Stimulated activated CD8-positive, alpha-beta memory T cell treated with anti-CD3 and anti-CD28 coated beads, Interleukin-2, amount 100 ng/mL, for 1 hour (primary cell): ENCODE results near the gene MTFR2.
"Not testable (repeated sequence)": the region's sequence is repeated elsewhere in the genome, so short reads cannot be mapped to it uniquely, and the experiment has no call there.

Experiments used
- DNase-seq, 2 donors: peaks; one replicate each; pipeline ENCODE4 v3.0.0-alpha.2; 2020; ENCODE audit warnings: low read depth in 2 of 2

The MTFR2 gene

DNA sequence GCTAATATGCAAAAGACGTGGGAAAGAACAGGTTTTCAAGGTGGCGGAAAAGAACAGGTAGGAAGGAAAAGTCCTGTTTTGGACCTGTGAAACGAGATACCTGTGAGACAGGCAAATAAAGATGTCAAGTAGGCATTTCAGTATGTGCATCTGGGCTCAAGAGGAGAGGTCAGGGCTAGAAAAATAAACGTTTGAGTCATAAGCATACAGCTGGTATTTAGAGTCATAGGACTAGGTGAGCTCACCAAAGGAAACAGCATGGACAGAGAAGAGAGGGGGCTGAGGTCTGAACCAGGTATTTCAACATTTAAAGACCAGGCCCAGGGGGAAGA is 14.9 kb downstream of the MTFR2 start:
- no peak for DNase-seq

DNA sequence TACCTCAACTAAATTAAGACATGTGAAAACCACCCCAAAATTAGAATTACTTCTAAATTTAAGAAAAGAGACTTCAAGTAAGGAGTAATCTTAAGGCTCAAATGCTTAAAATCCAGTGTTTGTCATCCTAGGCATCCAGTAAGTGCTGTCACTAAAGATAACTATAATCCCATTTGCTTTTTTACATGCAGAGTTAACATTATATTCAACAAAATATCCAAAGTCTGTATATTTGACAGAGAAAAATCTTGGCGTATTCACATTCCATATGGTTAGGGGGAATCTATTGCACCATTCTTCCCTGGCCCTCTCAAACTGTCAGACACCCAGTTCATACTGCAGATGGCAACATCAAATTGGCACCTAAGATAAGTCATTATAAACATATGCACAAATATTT is 17.4 kb downstream of the MTFR2 start:
- DNase-seq = no peak

DNA sequence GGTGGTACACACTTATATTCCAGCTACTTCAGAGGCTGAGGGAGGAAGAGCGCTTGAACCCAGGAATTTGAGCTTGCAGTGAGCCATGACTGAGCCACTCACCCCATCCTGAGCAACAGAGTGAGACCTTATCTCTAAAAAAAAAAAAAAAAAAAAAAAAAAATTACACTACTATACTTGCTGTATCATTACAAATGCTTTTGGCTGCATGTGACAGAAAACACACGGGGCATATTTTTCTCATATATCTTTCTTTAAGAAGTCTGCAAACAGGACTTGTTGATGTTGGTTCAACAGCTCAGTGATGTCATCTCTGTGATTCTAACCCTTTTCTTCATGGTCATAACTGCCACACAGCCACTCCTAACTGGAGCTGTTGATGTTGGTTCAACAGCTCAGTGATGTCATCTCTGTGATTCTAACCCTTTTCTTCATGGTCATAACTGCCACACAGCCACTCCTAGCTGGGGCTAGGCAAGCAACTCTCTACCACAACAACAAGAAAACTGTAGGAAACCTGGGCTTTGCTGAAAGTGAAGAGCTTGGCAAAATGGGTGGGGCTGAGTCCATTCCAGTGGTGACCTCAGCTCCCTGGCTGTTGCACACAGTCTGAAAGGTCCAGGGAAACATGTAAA is 19.8 kb downstream of the MTFR2 start:
- no peak for DNase-seq

DNA sequence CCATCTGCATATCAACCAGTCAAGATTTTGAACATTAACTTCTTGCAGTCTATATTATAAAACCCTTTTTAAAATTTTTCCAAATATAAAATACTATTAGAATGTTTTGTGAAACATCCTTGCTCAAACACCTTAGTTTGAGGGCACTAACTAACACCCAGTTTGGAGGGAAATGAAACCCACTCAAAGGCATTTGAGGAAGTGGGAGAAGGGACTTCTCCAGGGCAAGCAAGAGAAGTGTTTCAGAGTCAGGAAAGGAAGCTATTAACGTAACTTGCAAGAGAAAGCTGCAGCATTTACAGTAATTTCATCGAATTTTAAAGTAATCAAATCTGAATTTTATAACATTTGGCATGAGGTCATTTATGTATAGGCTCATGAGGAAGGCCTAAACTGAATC is 21.3 kb downstream of the MTFR2 start:
- no peak for DNase-seq

DNA sequence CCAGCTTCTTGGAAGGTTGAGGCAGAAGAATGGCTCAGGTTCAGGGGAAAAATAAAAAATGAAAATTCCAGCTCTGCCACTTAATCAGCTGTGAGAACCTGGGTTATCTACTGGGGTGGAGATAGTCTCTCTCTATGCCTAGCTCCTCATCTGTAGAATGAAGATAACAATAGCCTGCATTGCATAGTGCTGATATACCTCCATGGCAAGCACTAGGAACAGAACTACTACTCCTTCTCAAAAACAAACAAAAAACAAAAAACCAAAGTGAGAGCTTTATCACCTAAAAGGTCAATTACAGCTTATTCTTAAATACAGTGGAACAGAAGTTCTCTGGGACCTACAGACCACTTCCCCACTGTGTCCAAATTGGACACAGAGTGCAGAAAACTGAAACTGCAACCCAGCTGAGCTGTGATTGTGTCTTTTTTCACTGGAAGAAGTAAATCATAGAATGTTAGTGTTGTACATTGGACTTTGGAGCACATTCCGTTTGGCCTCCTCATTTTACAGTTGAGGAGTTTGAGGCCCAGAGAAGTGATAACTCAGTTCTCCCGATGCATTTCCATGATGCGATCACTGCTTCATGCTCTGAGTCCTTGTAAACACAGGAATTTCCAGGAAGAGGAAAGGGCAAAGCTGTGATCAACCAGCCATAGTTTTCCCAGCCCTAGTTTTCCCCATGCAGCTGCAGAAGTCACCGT is 23.3 kb downstream of the MTFR2 start:
- no peak for DNase-seq

DNA sequence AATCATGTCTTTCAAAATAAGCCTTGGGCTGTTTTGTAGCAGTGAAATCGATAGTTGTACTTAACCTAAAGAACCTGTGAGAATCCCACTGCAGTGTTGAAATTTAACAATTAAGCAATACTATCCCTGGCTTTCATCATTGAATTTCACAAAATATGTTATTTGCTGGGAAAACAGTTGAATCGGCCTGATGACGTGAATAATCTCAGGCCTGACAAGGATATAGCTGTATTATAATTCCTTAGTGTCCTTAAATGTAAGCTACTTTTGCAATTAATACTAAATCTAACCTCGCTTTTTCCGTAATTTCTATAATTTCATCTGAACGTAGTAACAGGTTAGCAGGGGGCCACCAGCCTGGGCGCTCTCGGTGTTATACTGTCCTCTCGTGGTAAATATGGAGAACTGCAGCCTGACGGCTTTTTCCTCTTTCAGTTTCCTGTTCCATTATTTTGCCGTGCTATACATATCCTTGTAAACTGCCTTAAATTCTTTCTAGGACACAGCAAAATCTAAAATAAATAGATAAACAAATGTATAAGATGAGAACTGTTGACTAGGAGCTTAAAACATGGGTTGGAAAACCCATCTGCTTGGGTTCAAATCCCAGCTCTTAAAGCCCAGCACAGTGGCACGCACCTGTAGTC is 24.0 kb downstream of the MTFR2 start:
- DNase-seq = peak; percentile 22 to 25

DNA sequence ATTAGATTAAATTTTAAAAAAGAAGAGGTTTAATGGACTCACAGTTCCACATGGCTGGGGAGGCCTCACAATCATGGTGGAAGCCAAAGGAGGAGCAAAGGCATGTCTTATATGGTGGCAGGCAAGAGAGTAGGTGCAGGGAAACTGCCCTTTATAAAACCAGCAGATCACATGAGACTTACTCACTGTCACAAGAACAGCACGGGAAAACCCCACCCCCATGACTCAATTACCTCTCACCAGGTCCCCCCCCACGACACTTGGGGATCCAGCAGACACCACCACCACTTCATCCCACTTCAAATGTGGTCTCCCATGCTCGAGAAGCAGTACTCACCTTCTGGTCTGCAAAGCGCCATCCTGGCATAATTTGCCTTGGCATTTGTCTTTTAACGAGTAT is 24.6 kb downstream of the MTFR2 start:
- DNase-seq = no peak

DNA sequence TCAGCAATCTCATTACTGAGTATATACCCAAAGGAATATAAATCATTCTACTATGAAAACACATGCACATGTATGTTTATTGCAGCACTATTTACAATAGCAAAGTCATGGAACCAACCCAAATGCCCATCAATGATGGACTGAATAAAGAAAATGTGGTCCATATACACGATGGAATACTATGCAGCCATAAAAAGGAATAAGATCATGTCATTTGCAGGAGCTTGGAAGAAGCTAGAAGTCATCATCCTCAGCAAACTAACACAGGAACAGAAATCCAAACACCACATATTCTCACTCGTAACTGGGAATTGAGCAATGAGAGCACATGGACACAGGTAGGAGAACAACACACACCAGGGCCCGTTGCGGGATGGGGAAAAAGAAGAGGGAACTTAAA is 25.1 kb downstream of the MTFR2 start:
- DNase-seq = not testable (repeated sequence)

DNA sequence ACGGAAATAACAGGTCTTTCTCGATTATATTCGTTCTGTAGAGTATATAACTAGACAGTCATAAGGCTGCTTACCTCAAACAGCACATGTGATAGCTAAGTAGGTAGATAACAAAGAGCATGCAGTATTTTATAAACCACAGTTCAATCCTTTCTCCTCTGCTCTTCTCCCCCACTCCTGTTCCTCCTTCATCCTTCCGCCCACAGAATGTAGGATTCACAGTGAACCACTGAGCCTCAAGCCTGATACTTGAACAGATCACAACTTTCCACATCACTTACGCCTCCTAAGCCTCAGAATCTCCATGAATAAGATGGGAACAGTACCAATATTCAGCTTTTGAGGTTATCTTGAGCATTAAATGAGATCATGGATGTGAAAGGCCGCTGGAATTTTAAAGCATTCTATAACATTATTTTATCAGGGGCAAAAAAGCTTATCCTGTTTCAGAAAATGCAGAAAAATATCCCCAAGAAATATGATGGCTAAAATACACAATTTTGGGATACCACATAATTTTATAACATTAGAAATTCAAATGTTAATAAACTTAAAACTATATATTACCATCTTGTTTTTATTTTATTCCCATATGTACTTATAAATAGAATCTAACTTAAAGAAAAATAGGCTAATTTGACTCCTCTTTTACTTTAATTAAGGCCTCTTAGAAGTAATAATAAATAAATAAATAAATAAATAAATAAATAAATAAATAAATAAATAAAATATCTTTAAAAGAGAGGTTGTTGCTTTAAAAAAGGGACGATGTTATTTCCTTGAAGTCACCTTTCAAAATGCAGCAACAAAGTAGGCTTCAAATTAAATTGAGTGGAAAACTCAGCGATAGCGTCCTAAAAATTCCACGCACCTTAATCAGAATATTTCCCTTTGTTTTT is 33.4 kb downstream of the MTFR2 start:
- DNase-seq = no peak

DNA sequence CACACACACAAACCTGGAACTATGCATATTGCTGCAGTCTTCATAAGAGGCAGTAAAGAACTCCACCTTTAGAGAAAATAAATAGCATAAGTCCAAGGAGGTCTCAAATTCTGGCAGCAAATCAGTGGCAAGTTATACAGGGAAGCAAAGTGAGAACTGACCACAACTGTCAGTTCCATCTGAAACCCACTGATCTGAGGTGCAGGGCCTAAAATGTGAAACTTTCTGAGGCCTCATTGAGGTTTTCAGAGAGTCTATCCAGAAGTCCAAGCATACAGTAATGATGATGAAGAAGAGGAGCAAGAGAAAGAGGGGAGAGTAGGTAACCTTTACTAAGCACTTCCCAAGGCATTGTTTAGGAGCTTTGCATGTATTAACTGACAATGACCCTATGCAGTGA is 36.3 kb downstream of the MTFR2 start:
- no peak for DNase-seq

DNA sequence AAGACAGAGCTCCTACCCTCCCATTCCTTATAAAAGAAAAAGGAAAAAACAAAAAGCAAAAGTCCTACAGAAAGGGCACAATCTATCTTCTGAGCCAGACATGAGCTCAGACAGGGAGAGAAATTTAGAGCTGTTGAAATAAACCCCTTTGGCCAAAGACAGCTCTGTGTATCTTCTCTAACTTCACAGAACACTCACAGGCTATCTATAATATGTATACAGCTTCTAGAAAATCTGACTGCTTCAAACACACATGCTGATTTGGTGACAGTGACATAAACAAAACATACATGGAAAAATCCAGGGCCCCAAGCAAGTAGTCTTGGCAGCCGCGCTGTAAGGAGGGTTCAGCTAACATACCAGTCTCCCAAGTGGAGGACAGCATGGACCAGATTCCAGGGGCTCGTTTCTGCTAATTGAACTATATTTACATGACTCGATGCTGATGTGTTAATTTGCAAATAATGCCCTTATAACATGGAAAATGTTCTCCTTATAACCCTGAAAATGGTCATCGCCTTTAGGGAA is 37.0 kb downstream of the MTFR2 start:
- DNase-seq = no peak

DNA sequence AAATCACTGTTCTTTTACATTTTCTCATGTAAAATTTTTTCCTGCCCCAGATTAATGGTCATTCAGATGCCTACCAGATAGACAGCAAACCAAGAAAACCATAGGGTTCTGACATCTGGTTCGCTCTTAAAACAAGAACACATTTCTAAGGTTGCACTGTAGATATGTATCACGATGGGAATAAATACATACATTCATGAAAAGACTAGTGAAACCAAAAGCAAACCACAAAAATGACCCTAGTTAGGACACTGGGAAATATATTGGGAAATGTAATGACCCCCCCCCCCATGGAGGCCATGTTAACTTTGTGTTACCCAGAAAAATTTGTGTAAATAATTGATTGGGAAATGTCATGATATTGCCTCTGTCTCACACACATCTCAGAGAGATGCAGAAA is 37.5 kb downstream of the MTFR2 start:
- DNase-seq = no peak

DNA sequence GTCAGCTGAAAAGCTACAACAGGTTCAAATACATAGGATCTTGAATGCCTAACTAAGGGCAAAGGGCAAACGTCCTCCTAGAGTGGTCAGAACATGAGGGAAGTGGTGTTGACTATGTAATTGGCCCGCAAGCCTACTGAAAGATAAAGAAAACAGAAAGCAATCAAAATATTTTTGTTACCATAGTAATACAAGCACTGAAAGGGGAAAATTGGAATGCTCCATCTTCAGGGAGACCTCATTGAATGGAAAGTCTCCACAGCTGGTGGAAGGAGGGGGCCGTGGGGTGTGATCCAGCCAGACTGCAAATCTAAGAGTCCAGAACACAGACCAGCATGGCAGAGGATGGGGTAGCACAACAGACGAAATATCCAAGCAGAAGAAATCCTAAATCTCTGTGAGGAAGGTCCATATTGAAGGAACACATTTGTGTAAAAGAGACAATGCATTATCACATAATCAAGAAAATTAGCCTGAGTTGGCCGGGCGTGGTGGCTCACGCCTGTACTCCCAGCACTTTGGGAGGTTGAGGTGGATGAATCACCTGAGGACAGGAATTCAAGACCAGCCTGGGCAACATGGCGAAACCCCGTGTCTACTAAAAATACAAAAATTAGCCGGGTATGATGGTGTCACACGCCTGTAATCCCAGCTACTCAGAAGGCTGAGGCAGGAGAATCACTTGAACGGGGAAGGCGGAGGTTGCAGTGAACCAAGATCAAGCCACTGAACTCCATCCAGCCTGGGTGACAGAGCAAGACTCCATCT is 39.5 kb downstream of the MTFR2 start:
- no peak for DNase-seq

DNA sequence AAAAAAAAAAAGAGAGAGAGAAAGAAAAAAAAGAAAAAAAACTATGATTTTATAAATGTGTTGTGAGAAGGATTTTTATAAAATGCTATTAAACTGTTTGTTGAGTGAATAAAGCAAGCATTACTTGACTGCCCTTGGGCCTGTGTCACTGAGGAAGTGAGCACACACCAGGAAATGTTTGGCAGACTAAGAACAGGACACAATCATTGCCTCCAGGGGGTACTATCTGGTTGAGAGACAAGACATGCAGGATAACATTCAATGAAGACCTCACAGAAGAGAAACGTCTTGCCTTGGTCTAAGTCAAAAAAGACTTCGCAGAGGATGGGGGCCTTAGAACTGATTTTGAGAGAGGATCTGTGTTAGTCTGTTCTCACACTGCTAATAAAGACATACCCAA is 40.6 kb downstream of the MTFR2 start:
- no peak for DNase-seq

DNA sequence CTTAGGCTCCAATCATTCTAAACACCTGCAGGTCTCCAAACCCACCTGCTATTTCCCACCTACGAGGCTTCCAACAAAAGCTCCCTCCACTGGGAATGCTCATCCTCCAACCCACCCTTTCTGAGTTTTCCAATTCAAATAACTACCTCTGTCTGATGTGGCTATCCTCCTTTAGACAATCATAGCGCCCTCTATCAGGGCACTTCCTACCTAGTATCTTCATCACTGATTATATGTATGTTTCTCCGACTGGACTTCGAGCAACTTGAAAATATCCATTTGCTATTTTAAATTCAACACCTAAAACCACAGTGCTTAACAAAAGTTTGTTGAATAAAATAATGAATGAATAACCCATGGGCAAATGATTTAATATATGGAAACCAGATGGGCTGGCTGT is 41.3 kb downstream of the MTFR2 start:
- no peak for DNase-seq

DNA sequence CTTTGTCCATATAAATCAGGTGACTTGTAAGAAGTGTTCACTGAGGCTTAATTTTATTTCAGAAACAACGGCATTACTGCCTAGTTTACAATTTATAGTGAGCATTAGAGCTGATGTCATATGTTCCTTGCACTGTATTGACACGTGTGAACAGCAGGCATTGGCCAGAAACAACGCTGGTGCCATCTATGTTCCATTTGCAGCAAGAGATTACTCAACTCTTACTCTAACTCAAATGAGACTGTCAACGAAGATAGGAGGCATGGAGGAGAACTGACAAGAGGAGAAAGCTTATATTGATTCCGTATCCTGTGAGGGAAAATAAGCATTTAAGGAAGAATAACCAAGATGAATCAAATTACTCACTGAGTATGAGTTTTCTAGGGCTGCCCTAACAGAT is 48.4 kb downstream of the MTFR2 start:
- DNase-seq = no peak

DNA sequence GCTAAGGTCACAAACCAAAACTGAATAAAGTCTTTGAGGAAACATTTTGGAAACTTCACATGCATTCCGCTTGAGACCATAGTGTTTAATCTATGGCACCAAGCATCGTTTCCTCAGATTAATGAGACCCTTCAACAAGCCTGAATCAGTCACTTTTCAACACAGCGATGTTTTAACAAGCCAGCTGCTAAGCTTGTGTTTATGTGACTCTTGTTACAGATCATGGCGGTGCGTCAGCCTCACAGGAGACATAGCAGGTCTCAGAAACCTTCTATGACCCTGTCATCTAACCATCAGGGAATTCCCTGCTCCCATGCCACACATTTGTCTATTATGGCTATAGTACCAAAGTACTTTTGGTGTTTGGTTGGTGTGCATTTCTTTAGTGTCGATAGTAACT is 57.2 kb downstream of the MTFR2 start:
- no peak for DNase-seq

DNA sequence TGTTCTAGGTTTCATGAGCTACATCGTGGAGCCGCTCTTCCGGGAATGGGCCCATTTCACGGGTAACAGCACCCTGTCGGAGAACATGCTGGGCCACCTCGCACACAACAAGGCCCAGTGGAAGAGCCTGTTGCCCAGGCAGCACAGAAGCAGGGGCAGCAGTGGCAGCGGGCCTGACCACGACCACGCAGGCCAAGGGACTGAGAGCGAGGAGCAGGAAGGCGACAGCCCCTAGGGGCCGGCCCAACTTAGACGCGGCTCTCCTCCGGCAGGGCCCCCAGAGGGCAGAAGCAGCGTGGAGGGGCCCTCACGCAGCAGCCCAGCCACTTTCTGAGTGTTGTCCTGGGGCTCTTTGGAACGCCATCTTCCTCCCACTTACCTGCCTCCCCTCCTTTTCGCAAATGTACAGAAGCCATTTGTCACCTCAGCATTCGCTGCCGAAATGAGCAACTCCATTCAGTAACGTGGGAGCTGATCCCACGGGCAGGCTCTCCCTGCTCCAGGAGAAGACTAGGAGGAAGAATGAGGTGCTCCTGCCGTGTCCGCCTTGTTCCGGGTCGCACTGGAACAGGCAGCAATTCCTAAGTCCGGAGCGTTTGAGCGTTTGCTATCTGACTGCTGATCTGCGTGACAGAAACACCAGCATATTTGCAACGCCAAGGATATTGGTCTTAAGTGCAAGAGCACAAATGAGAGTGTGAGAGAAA is 58.4 kb downstream of the MTFR2 start:
- DNase-seq = no peak

DNA sequence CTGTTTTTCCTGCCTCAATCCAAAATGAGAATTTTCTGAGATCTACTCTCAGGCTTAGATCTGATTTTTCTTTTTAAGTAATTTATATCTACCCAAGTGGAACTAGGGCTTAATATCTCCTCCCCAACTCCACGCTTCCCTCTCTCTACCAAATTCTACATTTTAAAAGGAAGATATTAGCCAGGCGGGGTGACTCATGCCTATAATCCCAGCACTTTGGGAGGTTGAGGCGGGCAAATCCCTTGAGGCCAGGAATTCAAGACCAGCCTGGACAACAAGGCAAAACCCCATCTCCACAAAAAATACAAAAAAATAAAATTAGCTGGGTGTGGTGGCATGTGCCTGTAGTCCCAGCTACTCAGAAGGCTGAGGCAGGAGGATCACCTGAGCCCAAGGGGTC is 61.0 kb downstream of the MTFR2 start:
- no peak for DNase-seq

DNA sequence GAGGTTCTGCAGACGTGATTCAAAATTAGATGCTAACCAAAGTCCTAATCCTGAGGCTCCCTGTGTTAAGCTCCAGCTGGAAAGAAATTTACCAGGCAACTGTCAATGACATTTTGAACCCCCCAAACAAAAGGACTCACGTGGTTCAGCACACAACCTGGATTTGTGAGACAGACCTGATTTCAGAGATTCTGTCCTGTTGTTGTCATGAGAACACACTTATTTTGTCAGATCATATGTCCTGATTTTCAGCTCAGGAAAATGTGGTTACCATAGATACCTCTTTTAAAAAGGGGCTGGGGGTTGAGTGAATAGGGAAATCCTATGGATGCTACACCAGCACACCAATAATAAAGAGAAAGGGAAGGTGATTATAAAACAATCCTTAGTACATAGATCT is 61.6 kb downstream of the MTFR2 start:
- no peak for DNase-seq

DNA sequence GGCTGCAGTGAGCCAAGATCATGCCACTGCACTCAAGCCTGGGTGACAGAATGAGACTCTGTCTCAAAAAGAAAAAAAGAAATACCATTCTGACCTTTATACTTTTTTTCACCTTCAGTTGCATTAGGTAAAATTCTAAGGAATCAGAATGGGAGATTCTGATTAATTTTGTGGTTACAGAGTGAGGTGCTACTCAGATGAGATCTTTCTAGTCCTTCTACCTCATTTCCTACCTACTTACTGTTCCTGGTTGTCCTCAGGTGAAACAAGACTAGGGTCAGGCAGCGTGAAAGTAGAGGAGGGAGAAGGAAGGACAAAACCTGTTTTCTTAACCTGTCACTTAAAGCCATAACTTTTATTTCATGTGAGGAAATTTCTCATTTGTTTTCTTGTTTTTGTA is 63.7 kb downstream of the MTFR2 start:
- DNase-seq = no peak
